Measurements from ENCODE around the gene XXYLT1. TPM values are rescaled to one million over a fixed set of nuclear protein-coding genes. Genes with fewer than 3 reads are reported as not detected.

XXYLT1 gene
- total and polyA plus RNA-seq, 10 of the 15 experiments (the other 5 are each of a cell fraction or from before 2014, with no cell fraction given), result 1.2 to 14.2 (median 9.3) TPM

DNA sequence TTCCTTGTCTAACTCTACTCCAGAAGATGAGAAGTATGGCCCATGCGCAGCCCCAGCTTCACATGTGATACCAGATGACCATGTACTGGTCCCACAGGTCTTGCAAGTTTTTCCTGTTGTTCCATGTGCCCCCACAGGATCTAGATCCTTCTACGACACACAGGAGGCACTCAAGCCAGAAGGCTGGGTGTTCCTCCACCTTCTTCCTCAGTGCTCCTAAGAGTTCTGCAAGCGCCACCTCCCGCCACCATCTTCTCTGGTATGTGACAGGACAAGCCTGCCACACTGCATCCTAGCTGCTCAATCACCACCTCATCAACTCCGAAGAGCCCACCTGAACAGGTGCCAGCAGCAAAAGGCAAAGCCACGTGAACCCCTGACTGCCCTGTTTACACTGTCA lies 43.1 kb downstream of the XXYLT1 start:
- intact Hi-C loops (cut with micrococcal nuclease; ENCODE audit: unreplicated experiment) (no loop called here), in situ Hi-C loops (cut with MboI) (no loop called here)
- DNase-seq (ENCODE audit: low read depth, low spot score) (no peak), ATAC-seq (no peak), FAIRE-seq (no peak)
- WGBS (ENCODE audit: insufficient coverage, insufficient replicate concordance, low lambda C conversion rate, missing lambda C conversion rate), result 96% methylated on average over 6 of the region's 6 CpGs
- no peaks in the 10 kb centered on the region for H3K4me1 ChIP-seq (ENCODE audit: control insufficient read depth, insufficient read depth, low read length)
- ChIA-PET SMC1A (ENCODE audit: uncharacterized antibody, unreplicated experiment) (interaction anchor here (1.8 kb wide), 1 partner anchor 23 kb away, joined by 5 read pairs; no protein-coding TSS in a partner anchor), POLR2A (no interaction called here), RAD21 (ENCODE audit: unreplicated experiment) (interaction anchor here (1.3 to 1.6 kb wide), 2 partner anchors 24 to 75 kb away, joined by 4 to 9 read pairs; no protein-coding TSS in a partner anchor), CTCF (interaction anchor here (1.3 kb wide), 1 partner anchor 97 kb away, joined by 6 read pairs; no protein-coding TSS in a partner anchor)
- H3K9ac ChIP-seq (ENCODE audit: control insufficient read depth, insufficient read depth, low read length), result no peak overlapping the region
- H3K27me3 ChIP-seq (replicated peaks in 1 of 2; ENCODE audit: control insufficient read depth in 2 of 2, insufficient read depth in 2 of 2, low read length in 1 of 2), result no peaks in the 10 kb centered on the region
- H2AFZ ChIP-seq (ENCODE audit: control insufficient read depth, low read depth, low read length), result no peak overlapping the region
- H3K4me2 ChIP-seq (ENCODE audit: control insufficient read depth, insufficient read depth), result no peak overlapping the region
- H3K4me3 ChIP-seq, result no peak overlapping the region
- no TSS peak for BruUV-seq (replicated peaks)
- H3K9me3 ChIP-seq (replicated peaks; ENCODE audit: control insufficient read depth, insufficient read depth, low read length), result no peaks in the 10 kb centered on the region
- no peaks in the 10 kb centered on the region for H3K36me3 ChIP-seq (ENCODE audit: control insufficient read depth in 2 of 2, insufficient read depth in 2 of 2, low read length in 1 of 2)
- H3K27ac ChIP-seq (ENCODE audit: control insufficient read depth, insufficient read depth), result no peak overlapping the region
- no peak for TF ChIP-seq YBX1 (IDR thresholded peaks at IDR 0.05)
- TF ChIP-seq ZNF274 (IDR thresholded peaks at IDR 0.05; ENCODE audit: insufficient read depth, insufficient read length), result no peak
- TF ChIP-seq, protein P1, sequence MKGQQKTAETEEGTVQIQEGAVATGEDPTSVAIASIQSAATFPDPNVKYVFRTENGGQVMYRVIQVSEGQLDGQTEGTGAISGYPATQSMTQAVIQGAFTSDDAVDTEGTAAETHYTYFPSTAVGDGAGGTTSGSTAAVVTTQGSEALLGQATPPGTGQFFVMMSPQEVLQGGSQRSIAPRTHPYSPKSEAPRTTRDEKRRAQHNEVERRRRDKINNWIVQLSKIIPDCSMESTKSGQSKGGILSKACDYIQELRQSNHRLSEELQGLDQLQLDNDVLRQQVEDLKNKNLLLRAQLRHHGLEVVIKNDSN (IDR thresholded peaks at IDR 0.05; ENCODE audit: borderline replicate concordance, extremely low read length, insufficient read depth, low read depth, low read length), result no peak
- TF ChIP-seq, protein P2, sequence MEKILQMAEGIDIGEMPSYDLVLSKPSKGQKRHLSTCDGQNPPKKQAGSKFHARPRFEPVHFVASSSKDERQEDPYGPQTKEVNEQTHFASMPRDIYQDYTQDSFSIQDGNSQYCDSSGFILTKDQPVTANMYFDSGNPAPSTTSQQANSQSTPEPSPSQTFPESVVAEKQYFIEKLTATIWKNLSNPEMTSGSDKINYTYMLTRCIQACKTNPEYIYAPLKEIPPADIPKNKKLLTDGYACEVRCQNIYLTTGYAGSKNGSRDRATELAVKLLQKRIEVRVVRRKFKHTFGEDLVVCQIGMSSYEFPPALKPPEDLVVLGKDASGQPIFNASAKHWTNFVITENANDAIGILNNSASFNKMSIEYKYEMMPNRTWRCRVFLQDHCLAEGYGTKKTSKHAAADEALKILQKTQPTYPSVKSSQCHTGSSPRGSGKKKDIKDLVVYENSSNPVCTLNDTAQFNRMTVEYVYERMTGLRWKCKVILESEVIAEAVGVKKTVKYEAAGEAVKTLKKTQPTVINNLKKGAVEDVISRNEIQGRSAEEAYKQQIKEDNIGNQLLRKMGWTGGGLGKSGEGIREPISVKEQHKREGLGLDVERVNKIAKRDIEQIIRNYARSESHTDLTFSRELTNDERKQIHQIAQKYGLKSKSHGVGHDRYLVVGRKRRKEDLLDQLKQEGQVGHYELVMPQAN (conservative IDR thresholded peaks at IDR 0.05), result no peak
- TF ChIP-seq PAX5 (IDR thresholded peaks at IDR 0.05; ENCODE audit: borderline replicate concordance, low read depth, low read length), result no peak
- no peak for TF ChIP-seq NFYB (IDR thresholded peaks at IDR 0.05; ENCODE audit: insufficient read depth, low read depth, low read length)
- no peak for TF ChIP-seq ZNF24 (IDR thresholded peaks at IDR 0.05)
- TF ChIP-seq POU2F2 (IDR thresholded peaks at IDR 0.05; ENCODE audit: borderline replicate concordance, low read depth, low read length), result no peak
- no peak for TF ChIP-seq ZNF207 (IDR thresholded peaks at IDR 0.05; ENCODE audit: borderline replicate concordance)
- no peak for TF ChIP-seq WRNIP1 (IDR thresholded peaks at IDR 0.05; ENCODE audit: borderline replicate concordance, low read depth, low read length)
- no peak for TF ChIP-seq EZH2 (IDR thresholded peaks at IDR 0.05; ENCODE audit: borderline replicate concordance, control insufficient read depth, low read depth, low read length)
- no peak for TF ChIP-seq RBBP5 (conservative IDR thresholded peaks at IDR 0.05)
- TF ChIP-seq, protein P3, sequence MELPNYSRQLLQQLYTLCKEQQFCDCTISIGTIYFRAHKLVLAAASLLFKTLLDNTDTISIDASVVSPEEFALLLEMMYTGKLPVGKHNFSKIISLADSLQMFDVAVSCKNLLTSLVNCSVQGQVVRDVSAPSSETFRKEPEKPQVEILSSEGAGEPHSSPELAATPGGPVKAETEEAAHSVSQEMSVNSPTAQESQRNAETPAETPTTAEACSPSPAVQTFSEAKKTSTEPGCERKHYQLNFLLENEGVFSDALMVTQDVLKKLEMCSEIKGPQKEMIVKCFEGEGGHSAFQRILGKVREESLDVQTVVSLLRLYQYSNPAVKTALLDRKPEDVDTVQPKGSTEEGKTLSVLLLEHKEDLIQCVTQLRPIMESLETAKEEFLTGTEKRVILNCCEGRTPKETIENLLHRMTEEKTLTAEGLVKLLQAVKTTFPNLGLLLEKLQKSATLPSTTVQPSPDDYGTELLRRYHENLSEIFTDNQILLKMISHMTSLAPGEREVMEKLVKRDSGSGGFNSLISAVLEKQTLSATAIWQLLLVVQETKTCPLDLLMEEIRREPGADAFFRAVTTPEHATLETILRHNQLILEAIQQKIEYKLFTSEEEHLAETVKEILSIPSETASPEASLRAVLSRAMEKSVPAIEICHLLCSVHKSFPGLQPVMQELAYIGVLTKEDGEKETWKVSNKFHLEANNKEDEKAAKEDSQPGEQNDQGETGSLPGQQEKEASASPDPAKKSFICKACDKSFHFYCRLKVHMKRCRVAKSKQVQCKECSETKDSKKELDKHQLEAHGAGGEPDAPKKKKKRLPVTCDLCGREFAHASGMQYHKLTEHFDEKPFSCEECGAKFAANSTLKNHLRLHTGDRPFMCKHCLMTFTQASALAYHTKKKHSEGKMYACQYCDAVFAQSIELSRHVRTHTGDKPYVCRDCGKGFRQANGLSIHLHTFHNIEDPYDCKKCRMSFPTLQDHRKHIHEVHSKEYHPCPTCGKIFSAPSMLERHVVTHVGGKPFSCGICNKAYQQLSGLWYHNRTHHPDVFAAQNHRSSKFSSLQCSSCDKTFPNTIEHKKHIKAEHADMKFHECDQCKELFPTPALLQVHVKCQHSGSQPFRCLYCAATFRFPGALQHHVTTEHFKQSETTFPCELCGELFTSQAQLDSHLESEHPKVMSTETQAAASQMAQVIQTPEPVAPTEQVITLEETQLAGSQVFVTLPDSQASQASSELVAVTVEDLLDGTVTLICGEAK (IDR thresholded peaks at IDR 0.05; ENCODE audit: borderline replicate concordance), result no peak
- TF ChIP-seq ESRRA (IDR thresholded peaks at IDR 0.05; ENCODE audit: low read length), result no peak
- no peaks in the 10 kb centered on the region for H3K79me2 ChIP-seq (ENCODE audit: control insufficient read depth, insufficient read depth, low read length)
- H4K20me1 ChIP-seq (ENCODE audit: control insufficient read depth, insufficient read depth), result no peaks in the 10 kb centered on the region
